HepG2 (cell line): ENCODE results near the gene TTN. TPM values are rescaled to one million over a fixed set of nuclear protein-coding genes. Genes with fewer than 3 reads are reported as not detected.

ENCODE experiments used
- DMTF1 ChIP-seq: sonication (generic); formaldehyde crosslinking; IDR thresholded peaks from 2 replicates; pipeline ENCODE4 v1.4.0; 2020; ENCODE audit warnings: mild to moderate bottlenecking, missing genetic modification reagents
- MXI1 ChIP-seq: IDR thresholded peaks from 3 replicates; pipeline ENCODE4 v1.6.1; 2012; ENCODE audit warnings: low read depth, low read length, inconsistent platforms, borderline replicate concordance
- NR2C2 ChIP-seq: sonication (generic); formaldehyde crosslinking; IDR thresholded peaks from 2 replicates; pipeline ENCODE4 v1.4.0; 2020; ENCODE audit warnings: missing genetic modification reagents, mild to moderate bottlenecking, moderate library complexity, borderline replicate concordance
- NR2F2 ChIP-seq: IDR thresholded peaks from 2 replicates; pipeline ENCODE4 v1.6.1; 2012; ENCODE audit warnings: low read depth, inconsistent platforms, borderline replicate concordance
- RBFOX2 ChIP-seq: fragments of 200-400 bp; formaldehyde crosslinking; IDR thresholded peaks from 2 replicates; pipeline ENCODE4 v1.6.1; 2017; ENCODE audit warnings: low read depth, mild to moderate bottlenecking, low read length
- SKIL ChIP-seq: sonication (generic); formaldehyde crosslinking; IDR thresholded peaks from 2 replicates; pipeline ENCODE4 v1.8.0; 2022; ENCODE audit warnings: missing genetic modification reagents, mild to moderate bottlenecking, moderate library complexity, borderline replicate concordance
- SMARCE1 ChIP-seq: fragments of 450-650 bp; IDR thresholded peaks from 2 replicates; pipeline ENCODE4 v1.6.1; 2017; ENCODE audit warnings: borderline replicate concordance
- ZGPAT ChIP-seq: IDR thresholded peaks from 2 replicates; pipeline ENCODE4 v1.6.1; 2016; ENCODE audit warnings: mild to moderate bottlenecking
- ZNF503 ChIP-seq: sonication (generic); formaldehyde crosslinking; IDR thresholded peaks from 2 replicates; pipeline ENCODE4 v1.4.0; 2020; ENCODE audit warnings: missing genetic modification reagents
- ZNF781 ChIP-seq: sonication (generic); formaldehyde crosslinking; IDR thresholded peaks from 2 replicates; pipeline ENCODE4 v1.5.1; 2020; ENCODE audit warnings: borderline replicate concordance, mild to moderate bottlenecking, missing genetic modification reagents; ENCODE audit errors: not compliant biosample characterization
- polyA plus RNA-seq, 8 experiments: library from polyadenylated mRNA; depleted of rRNA in 3 of 8; stranded (reverse) in 7 of 8; unstranded in 1 of 8; fragments of >200 nt; fragmentation: Illumina TruSeq in 4 of 8; extraction: Trizol in 4 of 8; gene quantifications; 2 replicates each; pipeline versions ENCODE4 v1.2.1 to v1.2.3, GENCODE V29; 2011 to 2016; ENCODE audit warnings: low read depth in 4 of 8, missing spikeins in 1 of 8, mixed read lengths in 1 of 8; ENCODE audit not compliant: insufficient read depth in 1 of 8
- total RNA-seq, 5 experiments: library from RNA; depleted of rRNA; stranded (reverse); fragments of >200 nt; fragmentation: Illumina TruSeq; extraction: Trizol; gene quantifications; 2 replicates each; pipeline ENCODE4 v1.2.3, GENCODE V29; 2016; ENCODE audit warnings: low read depth in 1 of 5

The TTN gene
- total and polyA plus RNA-seq, 2 of the 13 experiments (the other 11 are each of a cell fraction or from before 2014, with no cell fraction given): under 0.01 TPM

GRCh38 chr2:178692845-178693244, 114.4 kb downstream of the TTN start (continued):
- TF ChIP-seq DMTF1 (no peak), MXI1 (no peak), ZNF781 (CRISPR knock-in tag) (no peak), SMARCE1 (no peak), NR2C2 (CRISPR knock-in tag) (no peak), NR2F2 (no peak), ZNF503 (no peak), SKIL (CRISPR knock-in tag) (no peak), RBFOX2 (no peak), ZGPAT (CRISPR knock-in tag) (no peak)
